ENCODE results near the gene FUCA2. TPM values are rescaled to one million over a fixed set of nuclear protein-coding genes. Genes with fewer than 3 reads are reported as not detected.
"Not testable (repeated sequence)": the region's sequence is repeated elsewhere in the genome, so short reads cannot be mapped to it uniquely, and the experiment has no call there.

FUCA2 gene
- total RNA-seq, 4 donors from 2014 or later: 17.6 to 27.5 (median 25.8) TPM

- Histone ChIP-seq H3K27ac (replicated peaks in 1 of 4) (peak overlapping the region in 3 of 4 donors; percentile 34 to 53 (median 40)), H3K9me3 (no peaks in the 10 kb centered on the region), H3K4me3 (no peak overlapping the region), H3K27me3 (no peaks in the 10 kb centered on the region), H3K36me3 (no peaks in the 10 kb centered on the region), H3K4me1 (peaks cover 16 to 31% (median 29%) of the 10 kb centered on the region in 4 donors)
- TF ChIP-seq CTCF (IDR thresholded peaks at IDR 0.05) (no peak), EP300 (IDR thresholded peaks at IDR 0.05) (no peak), POLR2A (IDR thresholded peaks at IDR 0.05; ENCODE audit: low read depth) (no peak), POLR2AphosphoS5 (IDR thresholded peaks at IDR 0.05) (no peak)
- WGBS: 49% methylated on average over 12 of the region's 12 CpGs
- intact Hi-C loops (cut with DNase I): no loop called here
- DNase-seq (ENCODE audit: extremely low spot score): no peak
Measured at GRCh38 chr6:143515061-143515760, 3.7 kb upstream of the FUCA2 start.

DNA sequence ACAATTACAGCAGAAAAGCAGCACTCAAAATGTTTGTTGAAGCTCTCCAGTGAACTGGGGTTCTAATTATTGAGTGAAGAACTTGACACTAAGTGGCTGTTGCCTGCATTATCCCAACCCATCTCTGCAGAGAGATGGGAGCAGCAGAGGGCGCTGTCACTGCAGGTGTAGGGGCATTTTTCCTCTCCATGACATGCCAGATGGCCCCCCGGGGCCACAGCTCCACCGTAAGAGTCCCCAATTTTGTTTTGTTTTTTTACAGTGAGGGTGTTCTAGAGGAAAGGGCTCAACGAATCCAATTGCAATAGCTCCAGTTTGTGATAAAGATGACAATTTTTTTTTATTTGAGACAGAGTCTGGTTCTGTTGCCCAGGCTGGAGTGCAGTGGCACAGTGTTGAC is 1.9 kb upstream of the FUCA2 start:
- H3K9me3 ChIP-seq: no peaks in the 10 kb centered on the region
- no peak overlapping the region for H3K4me3 ChIP-seq
- H3K27ac ChIP-seq (replicated peaks in 1 of 4): no peak overlapping the region
- WGBS: 65% methylated on average over 4 of the region's 4 CpGs
- peaks cover 0 to 2% (median under 1%) of the 10 kb centered on the region in 4 donors for H3K36me3 ChIP-seq
- H3K27me3 ChIP-seq: no peaks in the 10 kb centered on the region
- no peak for TF ChIP-seq POLR2A (IDR thresholded peaks at IDR 0.05; ENCODE audit: low read depth)
- TF ChIP-seq CTCF (IDR thresholded peaks at IDR 0.05): peak in 1 of 3 experiments; percentile 24
- no peak for TF ChIP-seq EP300 (IDR thresholded peaks at IDR 0.05)
- TF ChIP-seq POLR2AphosphoS5 (IDR thresholded peaks at IDR 0.05): no peak
- H3K4me1 ChIP-seq: peaks cover 22 to 46% (median 41%) of the 10 kb centered on the region in 4 donors
- DNase-seq (ENCODE audit: extremely low spot score): no peak
- intact Hi-C loops (cut with DNase I): no loop called here

GRCh38 chr6:143510326-143510725 is 1.2 kb downstream of the FUCA2 start:
- H3K4me3 ChIP-seq: peak overlapping the region; percentile 65 to 82 (median 70)
- H3K4me1 ChIP-seq: peaks cover 17 to 41% (median 35%) of the 10 kb centered on the region in 4 donors
- DNase-seq (ENCODE audit: extremely low spot score); H3K9me3 ChIP-seq; intact Hi-C loops (cut with DNase I); H3K27me3 ChIP-seq: not testable (repeated sequence)
- peaks cover 7 to 32% (median 18%) of the 10 kb centered on the region in 4 donors for H3K36me3 ChIP-seq
- H3K27ac ChIP-seq (replicated peaks in 1 of 4): peak overlapping the region in 1 of 4 donors; percentile 88
- WGBS: 92% methylated on average over 13 of the region's 13 CpGs

DNA sequence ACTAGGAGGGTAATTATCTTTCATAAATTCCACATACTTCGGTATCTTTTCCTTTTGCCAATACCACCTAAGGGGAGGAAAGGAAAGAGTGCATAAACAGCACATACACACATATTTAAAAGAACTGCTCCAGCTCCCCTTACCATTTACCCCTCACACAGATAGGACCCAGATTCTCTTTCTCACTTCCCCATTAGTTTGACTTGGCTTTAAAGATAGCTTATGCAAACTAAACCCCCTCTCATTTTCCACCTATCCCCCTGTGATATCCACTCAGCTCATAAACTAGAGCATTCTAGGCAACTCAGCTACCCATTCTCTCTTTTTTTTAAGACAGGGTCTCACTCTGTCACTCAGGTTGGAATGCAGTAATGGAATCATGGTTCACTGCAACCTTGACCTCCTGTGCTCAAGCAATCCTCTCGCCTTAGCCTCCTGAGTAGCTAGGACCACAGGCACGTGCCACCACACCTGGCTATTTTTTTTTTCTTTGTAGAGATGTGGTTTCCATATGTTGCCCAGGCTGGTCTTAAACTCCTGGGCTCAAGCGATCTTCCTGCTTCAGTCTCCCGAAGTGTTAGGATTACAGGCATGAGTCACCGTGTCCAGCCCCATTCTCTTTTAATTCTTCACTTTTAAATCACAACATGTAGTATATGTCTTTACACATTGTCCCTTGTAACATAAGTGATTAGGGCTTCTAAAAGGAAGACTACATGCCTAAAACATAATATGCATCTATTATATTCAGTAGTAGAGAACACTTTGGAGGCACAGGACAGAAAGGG is 4.0 kb downstream of the FUCA2 start:
- intact Hi-C loops (cut with DNase I): no loop called here
- H3K4me3 ChIP-seq: no peak overlapping the region
- 87% methylated on average over 6 of the region's 6 CpGs for WGBS
- no peaks in the 10 kb centered on the region for H3K27me3 ChIP-seq
- no peak overlapping the region for H3K27ac ChIP-seq (replicated peaks in 1 of 4)
- H3K4me1 ChIP-seq: peaks cover 15 to 32% (median 28%) of the 10 kb centered on the region in 4 donors
- TF ChIP-seq POLR2AphosphoS5 (IDR thresholded peaks at IDR 0.05) (no peak), POLR2A (IDR thresholded peaks at IDR 0.05; ENCODE audit: low read depth) (no peak), CTCF (IDR thresholded peaks at IDR 0.05) (no peak), EP300 (IDR thresholded peaks at IDR 0.05) (no peak)
- peaks cover 10 to 50% (median 26%) of the 10 kb centered on the region in 4 donors for H3K36me3 ChIP-seq
- no peaks in the 10 kb centered on the region for H3K9me3 ChIP-seq
- DNase-seq (ENCODE audit: extremely low spot score): no peak

DNA sequence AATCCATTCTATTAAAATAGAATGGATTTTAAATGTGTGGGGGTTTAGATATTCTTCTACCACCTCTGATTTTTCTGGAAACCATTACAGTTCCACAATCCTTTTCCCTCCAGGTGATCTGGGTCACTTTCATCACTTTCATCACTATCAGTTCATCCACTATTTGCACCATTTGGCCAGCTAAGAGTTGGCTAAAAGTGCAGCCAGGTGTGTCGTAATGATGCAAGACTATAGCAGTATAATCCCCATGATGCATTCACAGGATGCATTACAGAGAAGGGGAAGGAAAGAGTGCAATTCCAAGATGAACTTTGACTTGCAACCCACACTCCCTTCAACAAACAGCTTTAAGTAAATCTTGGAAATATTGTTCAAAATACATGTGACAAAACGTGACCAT is 4.9 kb downstream of the FUCA2 start:
- 97% methylated on average over 2 of the region's 2 CpGs for WGBS
- no peak overlapping the region for H3K4me3 ChIP-seq
- no peak for DNase-seq (ENCODE audit: extremely low spot score)
- H3K36me3 ChIP-seq: peaks cover 12 to 60% (median 33%) of the 10 kb centered on the region in 4 donors
- H3K27ac ChIP-seq (replicated peaks in 1 of 4): no peak overlapping the region
- TF ChIP-seq POLR2AphosphoS5 (IDR thresholded peaks at IDR 0.05) (no peak), EP300 (IDR thresholded peaks at IDR 0.05) (no peak), POLR2A (IDR thresholded peaks at IDR 0.05; ENCODE audit: low read depth) (no peak), CTCF (IDR thresholded peaks at IDR 0.05) (no peak)
- intact Hi-C loops (cut with DNase I): no loop called here
- H3K4me1 ChIP-seq: peaks cover 11 to 26% (median 21%) of the 10 kb centered on the region in 4 donors
- H3K27me3 ChIP-seq: no peaks in the 10 kb centered on the region
- no peaks in the 10 kb centered on the region for H3K9me3 ChIP-seq
